Pancreas (tissue), 10 donors: ENCODE results near the gene FSTL4. TPM values are rescaled to one million over a fixed set of nuclear protein-coding genes. Genes with fewer than 3 reads are reported as not detected.

Source experiments
- ATAC-seq, 4 donors: fragments of 200-7000 bp; cut with Tn5 transposase; one replicate each; pipeline versions ENCODE4 v1.8.0 to v1.9.1; 2020; ENCODE audit warnings: mild to moderate bottlenecking in 4 of 4, moderate library complexity in 4 of 4
- DNase-seq, 6 donors: peaks; one replicate each; pipeline ENCODE4 v3.0.0-alpha.2; 2020
- FAIRE-seq: peaks from 2 replicates; lab custom pipeline; 2012; peaks lifted over from hg19 to GRCh38; lab: Jason Lieb, UNC
- H3K27ac ChIP-seq, 4 donors: fragments of 200-600 bp; sonication (generic); 1 replicate in 3 of 4; 2 replicates in 1 of 4; pipeline versions ENCODE4 v1.5.0 to v1.8.0; 2020
- H3K27me3 ChIP-seq, 4 donors: fragments of 200-600 bp; one replicate each; pipeline ENCODE4 v1.8.0; 2021
- H3K36me3 ChIP-seq, 3 donors: fragments of 200-600 bp; sonication (generic) in 1 of 3; one replicate each; pipeline versions ENCODE4 v1.5.0 to v1.8.0; 2020 to 2021
- H3K4me1 ChIP-seq, 3 donors: fragments of 200-600 bp; one replicate each; pipeline ENCODE4 v1.8.0; 2021
- H3K4me3 ChIP-seq, 4 donors: fragments of 200-600 bp; sonication (generic) in 2 of 4; one replicate each; pipeline versions ENCODE4 v1.5.0 to v1.8.0; 2020 to 2021
- H3K9me3 ChIP-seq, 4 donors: fragments of 200-600 bp; one replicate each; pipeline ENCODE4 v1.8.0; 2021
- CTCF ChIP-seq, 4 donors: fragments of 200-600 bp; sonication (generic) in 3 of 4; IDR thresholded peaks; one replicate each; pipeline versions ENCODE4 v1.5.0 to v1.8.0; 2021; ENCODE audit warnings: antibody characterized with exemption in 4 of 4
- WGBS, 2 donors: extraction: QIAGEN DNeasy Blood & Tissue Kit; methylation state at CpG; one replicate each; pipeline ENCODE4 v1.1.7; 2013; 5-methylcytosine and 5-hydroxymethylcytosine counted together
- intact Hi-C, 3 donors: fragments of 100-400 bp; cut with DNase I; formaldehyde crosslinking; loops; one replicate each; pipeline versions ENCODE4 v1.11.1 to v1.14.2; 2022
- polyA plus RNA-seq, 2 donors: library from polyadenylated mRNA; stranded (reverse); fragments of 200-250 nt; gene quantifications; one replicate each; pipeline ENCODE4 v1.2.3, GENCODE V29; 2013
- total RNA-seq, 6 donors: library from RNA; stranded (reverse); fragmentation: NEBNext Ultra II Directional in 4 of 6; extraction: Animal tissue kit (Norgen Biotek cat#: 25700) in 4 of 6; gene quantifications; one replicate each; pipeline versions ENCODE4 v1.2.1 to v1.2.4, GENCODE V29; 2021 to 2023
- donor health status: healthy with polysubstance abuse.
- donor health status: DM: no; HTN: no; CAD: no; lungs with moderate emphysema.
- donor health status: DM: no; HTN: no; CAD: no.
- donor health status: control.
- donor health status: control.
- donor health status: Bipolar disorder and iron deficiency.
- donor health status: DM: yes; HTN: yes; CAD: no.
- donor health status: DM: no; HTN: no; CAD: no.
- donor health status: DM: no; HTN: no; CAD: no.
- donor health status: DM: yes; HTN: yes; CAD: no.

FSTL4 gene
- total and polyA plus RNA-seq, 8 donors: 0.68 to 2.4 (median 1.4) TPM

- WGBS, 2 donors: 82 to 87% methylated on average over 8 of the region's 8 CpGs
Observed at GRCh38 chr5:133241179-133242092, 370.9 kb downstream of the FSTL4 start.

GRCh38 chr5:133240425-133241091 is 371.8 kb downstream of the FSTL4 start:
- 90 to 93% methylated on average over 9 of the region's 9 CpGs for WGBS, 2 donors
- no peak overlapping the region for H3K4me3 ChIP-seq
- FAIRE-seq: no peak
- H3K9me3 ChIP-seq: no peaks in the 10 kb centered on the region
- H3K27me3 ChIP-seq: no peaks in the 10 kb centered on the region
- H3K4me1 ChIP-seq: no peaks in the 10 kb centered on the region
- no peak for TF ChIP-seq CTCF (IDR thresholded peaks at IDR 0.05)
- H3K36me3 ChIP-seq: no peaks in the 10 kb centered on the region
- H3K27ac ChIP-seq: no peak overlapping the region
- ATAC-seq: peak in 3 of 4 donors; percentile 58 to 72 (median 67)
- intact Hi-C loops: no loop called here
- DNase-seq: no peak

More at GRCh38 chr5:133241179-133242092, 370.9 kb downstream of the FSTL4 start:
- intact Hi-C loops: no loop called here
- DNase-seq: no peak
- no peak for TF ChIP-seq CTCF (IDR thresholded peaks at IDR 0.05)
- Histone ChIP-seq H3K9me3 (no peaks in the 10 kb centered on the region), H3K4me3 (no peak overlapping the region), H3K27me3 (no peaks in the 10 kb centered on the region), H3K36me3 (no peaks in the 10 kb centered on the region), H3K27ac (no peak overlapping the region), H3K4me1 (no peaks in the 10 kb centered on the region)
- no peak for ATAC-seq
- FAIRE-seq: no peak

GRCh38 chr5:133238426-133239205 is 373.7 kb downstream of the FSTL4 start:
- no peak for TF ChIP-seq CTCF (IDR thresholded peaks at IDR 0.05)
- no peaks in the 10 kb centered on the region for H3K9me3 ChIP-seq
- no peak overlapping the region for H3K4me3 ChIP-seq
- intact Hi-C loops: no loop called here
- no peak overlapping the region for H3K27ac ChIP-seq
- no peaks in the 10 kb centered on the region for H3K27me3 ChIP-seq
- H3K36me3 ChIP-seq: no peaks in the 10 kb centered on the region
- DNase-seq (peak in 1 of 6 donors; percentile 45), ATAC-seq (no peak), FAIRE-seq (no peak)
- no peaks in the 10 kb centered on the region for H3K4me1 ChIP-seq
- WGBS, 2 donors: 86 to 93% methylated on average over 32 to 35 of the region's 35 CpGs

- Histone ChIP-seq H3K27me3 (no peaks in the 10 kb centered on the region), H3K4me1 (no peaks in the 10 kb centered on the region), H3K36me3 (no peaks in the 10 kb centered on the region), H3K4me3 (no peak overlapping the region), H3K9me3 (no peaks in the 10 kb centered on the region), H3K27ac (no peak overlapping the region)
- WGBS, 2 donors: 70 to 76% methylated on average over 12 of the region's 12 CpGs
- DNase-seq (peak in 1 of 6 donors; percentile 24), FAIRE-seq (no peak), ATAC-seq (no peak)
- no peak for TF ChIP-seq CTCF (IDR thresholded peaks at IDR 0.05)
- intact Hi-C loops: no loop called here
Observed at GRCh38 chr5:133236976-133237375, 375.4 kb downstream of the FSTL4 start.
